OCI-LY3 (cell line): ENCODE data around the gene ZFYVE28.
A peak's percentile ranks its signal among the peaks of the same experiment; 100 is the strongest.
"Not testable (repeated sequence)": the region's sequence is repeated elsewhere in the genome, so short reads cannot be mapped to it uniquely, and the experiment has no call there.

Experiments used
- H2AFZ ChIP-seq: fragments of 200-600, 300-600 bp; shearing (Covaris generic); 2 replicates; pipeline ENCODE4 v1.6.0; 2014; ENCODE audit warnings: antibody characterized with exemption, low read depth, low read length
- H3K27ac ChIP-seq: fragments of 200-600, 300-600 bp; sonication (generic); 2 replicates; pipeline ENCODE4 v1.5.1; 2014; ENCODE audit warnings: mild to moderate bottlenecking, low read length, moderate library complexity, mixed read lengths
- H3K27me3 ChIP-seq: fragments of 200-600, 300-600 bp; sonication (generic); 2 replicates; pipeline ENCODE4 v1.6.1; 2014; ENCODE audit warnings: low read depth, low read length, mixed read lengths
- H3K36me3 ChIP-seq: fragments of 200-600, 300-600 bp; sonication (generic); replicated peaks from 2 replicates; pipeline ENCODE3; 2014; ENCODE audit warnings: low read depth, low read length, mixed read lengths
- H3K4me1 ChIP-seq: fragments of 300-600, 200-600 bp; sonication (generic); 2 replicates; pipeline ENCODE4 v1.6.1; 2014; ENCODE audit warnings: low read length, mixed read lengths
- H3K4me2 ChIP-seq: fragments of 200-600, 300-600 bp; sonication (generic); 2 replicates; pipeline ENCODE4 v1.6.1; 2014; ENCODE audit warnings: low read length, mixed read lengths
- H3K4me3 ChIP-seq: fragments of 300-600, 200-600 bp; sonication (generic); 2 replicates; pipeline ENCODE4 v1.5.1; 2014; ENCODE audit warnings: antibody characterized with exemption, mild to moderate bottlenecking, low read length, moderate library complexity
- H3K79me2 ChIP-seq: fragments of 300-600, 200-600 bp; shearing (Covaris generic); 2 replicates; pipeline ENCODE4 v1.6.1; 2014; ENCODE audit warnings: mild to moderate bottlenecking, low read length, mixed read lengths
- H3K9ac ChIP-seq: fragments of 300-600, 200-600 bp; shearing (Covaris generic); 2 replicates; pipeline ENCODE4 v1.6.0; 2014; ENCODE audit warnings: mild to moderate bottlenecking, low read length, moderate library complexity
- H3K9me3 ChIP-seq: fragments of 200-600, 300-600 bp; shearing (Covaris generic); 2 replicates; pipeline ENCODE4 v1.6.1; 2014; ENCODE audit warnings: low read length, mixed read lengths; ENCODE audit not compliant: insufficient read depth
- H4K20me1 ChIP-seq: fragments of 200-600, 300-600 bp; sonication (generic); 2 replicates; pipeline ENCODE4 v1.6.1; 2016; ENCODE audit warnings: low read length, mixed read lengths; ENCODE audit not compliant: insufficient read depth
- CTCF ChIP-seq: fragments of 200-600, 300-600 bp; sonication (generic); IDR thresholded peaks from 2 replicates; pipeline ENCODE4 v1.5.1; 2014; ENCODE audit warnings: antibody characterized with exemption, low read length, low read depth
- EZH2phosphoT487 ChIP-seq: fragments of 200-600 bp; shearing (Covaris generic); IDR thresholded peaks from 2 replicates; pipeline ENCODE4 v1.6.1; 2018; ENCODE audit warnings: antibody characterized with exemption, mixed run types, low read depth

The ZFYVE28 gene

GRCh38 chr4:2417765-2418649 is at the start of gene ZFYVE28:
TSS of gene ZFYVE28 (minus strand) at chr4:2418645. CDS start at chr4:2418323, 322 bp downstream.
- TF ChIP-seq CTCF: no peak
- no peak for TF ChIP-seq EZH2phosphoT487
- no peaks in the 10 kb centered on the region for H4K20me1 ChIP-seq

DNA sequence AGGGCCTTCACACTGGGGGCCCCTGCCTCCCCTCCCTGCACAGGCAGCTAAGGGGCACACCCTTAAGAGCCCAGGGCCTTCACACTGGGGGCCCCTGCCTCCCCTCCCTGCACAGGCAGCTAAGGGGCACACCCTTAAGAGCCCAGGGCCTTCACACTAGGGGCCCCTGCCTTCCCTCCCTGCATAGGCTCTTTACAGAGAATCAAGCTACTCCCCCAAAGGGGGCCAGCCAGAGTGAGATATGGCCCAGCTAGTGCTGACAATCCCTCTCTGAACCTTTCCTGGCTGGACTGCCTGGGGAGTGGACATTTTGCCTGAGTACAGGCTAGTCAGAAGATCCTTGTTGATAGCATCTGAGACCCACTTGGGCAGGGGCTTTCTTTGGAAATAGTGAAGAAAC is 47.1 kb upstream of the ZFYVE28 start:
- not testable (repeated sequence) for H3K36me3 ChIP-seq, H3K27ac ChIP-seq, H3K9me3 ChIP-seq, H4K20me1 ChIP-seq, H3K4me3 ChIP-seq, H3K27me3 ChIP-seq, H3K4me2 ChIP-seq, H3K4me1 ChIP-seq, H2AFZ ChIP-seq, H3K9ac ChIP-seq
- peaks cover 29% of the 10 kb centered on the region for H3K79me2 ChIP-seq

More at GRCh38 chr4:2417765-2418649, at the start of gene ZFYVE28:
- no peak within 1 kb of the TSS for H3K27ac ChIP-seq
- peak within 1 kb of the TSS; percentile 31; the same call in 1 of the 2 replicates for H2AFZ ChIP-seq
- no peaks in the 10 kb centered on the region for H3K36me3 ChIP-seq
- 0 out of 2 replicates have a peak, but pooled peaks cover 2% of the 10 kb centered on the region for H3K79me2 ChIP-seq
- peaks cover 30% of the 10 kb centered on the region for H3K4me1 ChIP-seq
- peaks cover 18% of the 10 kb centered on the region for H3K27me3 ChIP-seq
- H3K4me3 ChIP-seq: peak within 1 kb of the TSS; percentile 88
- peak within 1 kb of the TSS; percentile 92 for H3K4me2 ChIP-seq
- no peaks in the 10 kb centered on the region for H3K9me3 ChIP-seq
- H3K9ac ChIP-seq: peak within 1 kb of the TSS; percentile 51

DNA sequence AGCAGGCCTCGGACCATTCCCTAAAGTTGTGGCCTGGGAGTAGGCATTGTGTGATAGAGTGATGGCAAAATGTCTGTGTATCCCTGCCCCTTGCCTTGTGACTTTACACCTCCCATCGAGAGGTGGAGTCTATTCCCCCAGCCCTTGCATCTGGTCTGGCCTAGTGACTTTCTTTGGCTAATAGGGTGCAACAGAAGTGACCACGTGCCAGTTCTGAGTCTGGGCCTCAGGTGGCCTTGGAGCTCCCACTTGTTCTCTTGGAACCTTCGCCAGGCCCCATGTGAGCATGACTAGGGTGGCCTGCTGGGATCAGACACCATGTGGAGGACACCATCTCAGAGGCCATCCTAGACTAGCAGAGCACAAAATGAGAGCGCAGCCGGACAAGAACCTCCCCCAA is 46.6 kb upstream of the ZFYVE28 start:
- peaks cover 24% of the 10 kb centered on the region for H3K79me2 ChIP-seq
- no peaks in the 10 kb centered on the region for H3K9me3 ChIP-seq
- H3K27ac ChIP-seq: no peak overlapping the region
- peaks cover 3% of the 10 kb centered on the region for H3K36me3 ChIP-seq
- H3K4me1 ChIP-seq: peaks cover 4% of the 10 kb centered on the region
- peaks cover 4% of the 10 kb centered on the region for H4K20me1 ChIP-seq
- no peak overlapping the region for H3K4me2 ChIP-seq
- no peak for TF ChIP-seq EZH2phosphoT487
- no peak for TF ChIP-seq CTCF
- no peaks in the 10 kb centered on the region for H3K27me3 ChIP-seq
- no peak overlapping the region for H3K9ac ChIP-seq
- no peak overlapping the region for H2AFZ ChIP-seq
- no peak overlapping the region for H3K4me3 ChIP-seq

- TF ChIP-seq EZH2phosphoT487: no peak
- TF ChIP-seq CTCF: no peak
- H3K4me1 ChIP-seq: peaks cover 4% of the 10 kb centered on the region; the same call in 1 of the 2 replicates
These were observed 44.7 kb upstream of the ZFYVE28 start for GRCh38 chr4:2462992-2463762.

More at GRCh38 chr4:2462992-2463762, 44.7 kb upstream of the ZFYVE28 start:
- H3K27me3 ChIP-seq: no peaks in the 10 kb centered on the region
- H3K9ac ChIP-seq: peak overlapping the region; percentile 50
- 0 out of 2 replicates have a peak overlapping the region, but pooled peaks have one; percentile 62 for H2AFZ ChIP-seq
- no peaks in the 10 kb centered on the region for H3K36me3 ChIP-seq
- no peaks in the 10 kb centered on the region for H3K9me3 ChIP-seq
- H3K4me2 ChIP-seq: peak overlapping the region; percentile 94
- no peak overlapping the region for H3K27ac ChIP-seq
- peaks cover 8% of the 10 kb centered on the region for H3K79me2 ChIP-seq
- H3K4me3 ChIP-seq: peak overlapping the region; percentile 80
- H4K20me1 ChIP-seq: no peaks in the 10 kb centered on the region
